GM21423 (cell line): ENCODE results near the gene AQP7.
A peak's percentile ranks its signal among the peaks of the same experiment; 100 is the strongest.
"Not testable (repeated sequence)": the region's sequence is repeated elsewhere in the genome, so short reads cannot be mapped to it uniquely, and the experiment has no call there.

Source experiments
- ATAC-seq: cut with Tn5 transposase; IDR thresholded peaks from one replicate; pipeline ENCODE4 v1.9.1; 2021; ENCODE audit warnings: mild to moderate bottlenecking, moderate library complexity; ENCODE audit not compliant: unreplicated experiment

Gene AQP7

DNA sequence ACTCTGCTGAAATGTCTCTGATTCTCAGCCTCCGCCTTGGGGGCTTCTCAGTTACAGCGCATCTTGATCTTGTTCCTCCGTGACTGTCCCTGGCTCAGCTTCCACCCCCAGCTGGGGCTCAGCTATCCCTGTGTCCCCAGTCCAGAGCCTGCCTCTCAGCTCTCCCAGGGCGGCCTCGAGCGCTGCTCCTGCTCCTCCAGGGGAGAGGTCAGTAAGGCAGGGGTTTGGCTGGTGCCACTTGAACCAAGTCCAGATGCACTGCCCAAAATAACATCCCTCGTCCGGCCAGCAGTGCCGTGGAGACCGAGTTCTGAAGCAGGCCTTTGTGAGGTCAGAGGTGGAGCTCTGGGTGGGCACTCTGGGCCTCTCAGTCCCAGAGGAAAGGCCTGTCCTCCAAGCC lies at the start of gene AQP7:
Gene AQP7, minus strand, starts transcription at position 198 of the 400 bp plus-strand sequence. CDS start 1,306 bp downstream, outside the sequence.
- ATAC-seq, result not testable (repeated sequence)

DNA sequence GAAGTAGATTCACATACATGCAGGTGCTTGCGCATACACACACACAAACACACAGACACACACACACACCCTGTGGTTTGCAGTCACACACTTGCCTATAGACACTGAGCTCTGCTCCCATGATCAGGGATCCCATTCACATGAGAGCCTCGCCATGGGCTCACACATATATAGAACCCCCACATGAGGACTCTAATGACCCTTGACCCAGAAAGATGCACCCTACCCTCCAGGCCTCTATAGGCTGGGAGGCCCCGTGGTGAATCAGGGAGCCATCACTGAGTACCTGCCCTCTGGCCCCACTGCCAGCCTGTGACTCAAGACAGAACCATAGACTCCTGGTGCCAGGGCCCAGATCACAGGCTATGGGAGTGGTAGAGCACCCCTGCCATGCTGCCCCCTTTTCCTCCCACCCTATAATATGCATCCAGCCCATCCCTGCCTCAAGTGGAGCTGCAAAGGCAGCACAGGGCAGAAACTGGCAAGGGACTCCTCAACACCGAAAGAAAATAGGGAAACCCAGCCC lies 48.3 kb upstream of the AQP7 start:
- ATAC-seq, result no peak

DNA sequence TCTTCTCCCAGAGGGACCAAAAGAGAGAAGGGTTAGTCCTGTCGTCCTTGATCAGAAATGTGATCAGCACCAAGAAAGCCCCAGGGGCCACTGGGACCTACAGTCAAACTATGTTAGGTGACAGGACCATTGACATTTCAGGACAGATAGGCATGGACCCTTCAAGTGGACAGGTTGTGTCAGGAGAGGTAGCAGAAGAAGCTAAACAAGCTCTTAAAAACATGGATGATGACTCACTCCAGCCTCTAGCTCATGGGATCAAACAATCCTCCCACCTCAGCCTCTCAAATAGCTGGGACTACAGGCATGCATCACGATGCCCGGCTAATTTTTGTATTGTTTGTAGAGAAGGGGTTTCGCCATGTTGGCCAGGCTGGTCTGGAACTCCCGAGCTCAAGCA lies 47.3 kb upstream of the AQP7 start:
- ATAC-seq, result no peak

- ATAC-seq, result no peak
Measured at GRCh38 chr9:33447799-33448553, 45.6 kb upstream of the AQP7 start.

- no peak for ATAC-seq
Measured at GRCh38 chr9:33446946-33447798, 44.8 kb upstream of the AQP7 start, which contains the start of gene AQP3. Gene AQP3, minus strand, starts transcription at chr9:33447593. Its CDS starts 63 bp downstream, at chr9:33447530.

- ATAC-seq, result peak; percentile 87
Measured at GRCh38 chr9:33446240-33446945, 44.0 kb upstream of the AQP7 start.

GRCh38 chr9:33445389-33446239 lies 43.2 kb upstream of the AQP7 start:
- no peak for ATAC-seq

DNA sequence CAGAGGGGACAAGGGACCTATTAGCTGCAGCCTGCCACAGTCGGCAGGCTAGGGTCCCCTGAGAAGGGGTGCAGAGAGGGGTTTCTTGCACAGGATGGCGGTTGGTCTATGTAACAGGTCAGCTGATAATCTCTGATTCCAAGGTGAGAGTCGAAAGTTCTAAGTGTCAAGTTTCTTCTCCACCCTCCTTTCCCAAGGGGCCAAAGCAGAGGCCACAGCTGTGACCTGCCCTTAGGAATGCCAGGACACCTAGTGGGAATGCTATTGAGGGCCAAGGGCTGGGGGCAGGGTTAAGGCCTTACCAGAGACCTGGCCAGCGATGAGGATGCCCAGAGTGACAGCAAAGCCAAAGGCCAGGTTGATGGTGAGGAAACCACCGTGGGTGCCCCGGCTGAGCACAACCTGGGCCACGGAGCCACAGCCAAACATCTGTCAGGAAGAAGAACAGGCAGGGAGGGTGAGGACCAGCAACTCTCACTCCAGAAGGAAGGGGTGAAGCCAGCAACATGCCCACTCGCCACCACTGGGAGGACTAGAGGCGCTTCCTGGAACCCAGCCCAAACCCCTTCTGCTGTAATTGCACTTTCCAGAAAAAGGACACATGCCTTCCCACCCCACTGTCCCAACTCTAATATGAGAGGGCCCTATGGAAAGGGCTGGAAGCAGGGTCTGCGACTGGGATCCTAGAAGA lies 41.2 kb upstream of the AQP7 start:
- ATAC-seq, result no peak

- ATAC-seq, result no peak
Measured at GRCh38 chr9:33443047-33443446, 40.7 kb upstream of the AQP7 start.

DNA sequence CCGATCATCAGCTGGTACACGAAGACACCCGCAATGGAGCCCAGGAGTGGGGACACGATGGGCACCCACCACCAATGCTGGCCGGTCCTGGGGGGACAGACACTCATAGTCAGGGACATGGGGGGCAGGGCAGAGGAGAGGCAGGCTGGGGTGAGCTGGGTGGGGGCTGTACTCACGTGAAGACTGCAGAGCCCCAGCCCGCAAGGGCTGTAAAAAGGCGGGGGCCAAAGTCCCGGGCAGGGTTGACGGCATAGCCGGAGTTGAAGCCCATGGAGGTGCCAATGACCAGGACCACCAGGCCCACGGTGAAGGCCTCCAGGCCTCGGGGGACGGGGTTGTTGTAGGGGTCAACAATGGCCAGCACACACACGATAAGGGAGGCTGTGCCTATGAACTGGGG lies 39.8 kb upstream of the AQP7 start:
- ATAC-seq, result no peak

GRCh38 chr9:33440609-33441008 lies 38.2 kb upstream of the AQP7 start:
- no peak for ATAC-seq

GRCh38 chr9:33440204-33440603 lies 37.8 kb upstream of the AQP7 start:
- no peak for ATAC-seq

DNA sequence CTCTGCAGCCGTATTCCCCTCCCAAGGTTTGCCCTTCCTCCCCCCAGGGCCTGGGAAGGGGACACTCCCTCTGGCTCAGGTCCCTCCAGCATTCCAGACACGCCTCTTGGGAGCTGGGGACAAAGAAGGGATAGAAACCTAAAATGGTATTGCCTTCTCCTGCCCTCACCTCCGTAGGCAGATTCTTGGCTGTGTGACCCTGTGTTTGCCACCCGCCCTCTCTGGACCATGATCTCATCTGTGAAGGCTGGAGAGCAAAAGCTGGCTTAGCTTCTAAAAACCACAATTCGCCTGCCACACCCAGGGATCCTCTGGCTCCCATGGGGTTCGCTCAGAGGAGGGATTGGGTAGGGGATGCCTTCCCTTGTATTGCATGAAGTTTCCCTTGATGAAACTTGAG lies 37.4 kb upstream of the AQP7 start:
- ATAC-seq, result no peak

DNA sequence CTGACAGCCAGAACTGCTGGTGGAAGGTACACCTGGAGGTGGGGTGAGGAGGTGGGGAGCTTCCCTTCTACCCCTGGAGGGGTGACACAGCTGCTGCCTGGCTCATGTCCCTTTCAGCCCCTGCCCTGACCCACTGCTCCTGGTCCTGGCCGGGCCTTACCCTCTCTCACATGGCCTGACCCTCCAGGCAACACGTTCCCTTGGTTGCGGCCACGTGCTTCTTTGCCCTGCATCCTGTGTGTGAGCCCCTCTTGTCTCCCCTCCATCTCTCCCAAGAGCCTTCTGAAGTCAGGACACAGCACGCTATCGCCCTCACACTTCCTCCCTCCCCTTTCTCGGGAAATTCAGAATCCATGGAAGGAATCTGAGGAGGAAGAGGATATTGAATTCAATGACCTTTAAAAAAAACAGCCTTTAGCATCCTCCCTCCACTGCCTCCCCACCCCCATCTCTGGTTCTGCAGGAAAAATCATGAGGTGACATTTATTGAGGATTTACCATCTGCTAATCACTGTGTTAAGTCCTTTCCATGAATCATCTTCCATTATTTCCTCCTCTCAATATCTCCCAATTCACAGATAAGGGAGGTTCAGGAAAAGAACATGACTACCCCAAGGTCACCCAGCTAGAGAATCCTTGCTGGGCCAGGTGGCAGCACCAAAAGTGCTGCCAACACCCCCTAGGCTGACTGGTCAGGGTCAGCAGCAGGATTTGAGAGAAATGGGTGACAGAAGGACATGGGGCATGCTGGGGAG lies 36.7 kb upstream of the AQP7 start:
- ATAC-seq, result no peak

GRCh38 chr9:33437898-33438297 lies 35.5 kb upstream of the AQP7 start:
- ATAC-seq, result no peak

DNA sequence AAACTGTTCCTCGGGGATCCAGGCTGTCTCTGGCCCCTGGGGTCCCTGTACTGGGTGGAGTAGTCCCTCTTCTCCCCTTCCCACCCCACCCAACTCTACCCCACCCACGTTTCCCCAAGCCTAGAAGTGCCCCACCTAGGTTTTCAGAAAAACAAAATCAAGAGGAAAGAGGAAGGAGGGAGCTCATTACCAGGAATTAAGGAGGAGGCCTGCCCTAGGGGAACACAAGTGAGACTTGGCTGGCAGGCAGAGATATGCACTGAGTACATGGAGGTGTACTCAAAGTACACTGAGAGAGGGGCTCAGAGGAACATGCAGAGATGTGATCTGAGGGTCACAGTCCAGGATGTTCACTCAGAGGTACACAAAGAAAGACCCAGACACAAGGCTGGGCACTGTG lies 34.8 kb upstream of the AQP7 start:
- ATAC-seq, result no peak

- ATAC-seq, result no peak
Measured at GRCh38 chr9:33436445-33436844, 34.1 kb upstream of the AQP7 start.

DNA sequence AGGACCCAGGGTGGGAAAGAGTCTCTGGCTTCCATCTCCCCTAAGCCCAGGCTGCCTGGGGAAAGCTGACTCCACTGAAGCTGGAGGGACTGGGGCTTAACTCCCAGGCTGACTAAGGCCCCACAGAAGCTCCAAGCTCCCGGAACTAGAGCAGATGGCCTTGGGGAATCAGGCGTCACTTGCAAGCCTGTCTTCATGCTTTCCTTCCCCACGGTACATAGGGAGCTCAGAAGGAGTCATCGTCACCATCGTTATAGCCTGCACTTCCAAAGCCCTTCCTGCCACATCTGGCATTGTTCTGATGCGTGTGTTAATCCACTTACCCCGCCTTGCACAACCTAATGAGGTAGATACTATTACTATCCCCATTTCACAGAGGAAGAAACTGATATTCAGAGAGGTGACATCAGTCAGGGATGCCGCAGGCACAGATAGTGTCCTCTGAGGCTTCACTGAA lies 33.5 kb upstream of the AQP7 start:
- no peak for ATAC-seq
